Suppressor macrophage (primary cell): ENCODE results near the gene PLLP.
A peak's percentile ranks its signal among the peaks of the same experiment; 100 is the strongest.
"Not testable (repeated sequence)": the region's sequence is repeated elsewhere in the genome, so short reads cannot be mapped to it uniquely, and the experiment has no call there.

Experiments used
- DNase-seq, 4 experiments: peaks; one replicate each; pipeline ENCODE4 v3.0.0-alpha.2; 2020 to 2022

PLLP gene

DNA sequence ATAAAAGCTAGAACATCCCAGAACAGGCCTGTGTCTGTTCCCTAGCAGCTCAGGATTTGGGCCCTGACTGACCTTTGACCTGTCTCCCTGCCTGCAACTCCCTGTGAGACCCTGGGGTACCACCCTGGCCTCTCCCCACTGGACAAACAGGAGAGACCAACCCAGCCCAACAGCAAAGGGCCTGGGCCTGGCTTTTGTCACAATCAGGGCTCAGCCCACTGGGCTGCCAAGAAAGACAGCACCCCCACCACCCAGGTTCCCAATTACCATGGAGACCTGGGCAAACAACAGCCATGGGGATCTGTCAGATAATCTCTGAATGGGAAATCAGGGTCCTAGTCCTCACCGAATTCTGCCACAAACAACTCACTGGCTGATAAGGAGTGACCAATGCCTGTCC is 11.1 kb downstream of the PLLP start:
- DNase-seq: no peak

DNA sequence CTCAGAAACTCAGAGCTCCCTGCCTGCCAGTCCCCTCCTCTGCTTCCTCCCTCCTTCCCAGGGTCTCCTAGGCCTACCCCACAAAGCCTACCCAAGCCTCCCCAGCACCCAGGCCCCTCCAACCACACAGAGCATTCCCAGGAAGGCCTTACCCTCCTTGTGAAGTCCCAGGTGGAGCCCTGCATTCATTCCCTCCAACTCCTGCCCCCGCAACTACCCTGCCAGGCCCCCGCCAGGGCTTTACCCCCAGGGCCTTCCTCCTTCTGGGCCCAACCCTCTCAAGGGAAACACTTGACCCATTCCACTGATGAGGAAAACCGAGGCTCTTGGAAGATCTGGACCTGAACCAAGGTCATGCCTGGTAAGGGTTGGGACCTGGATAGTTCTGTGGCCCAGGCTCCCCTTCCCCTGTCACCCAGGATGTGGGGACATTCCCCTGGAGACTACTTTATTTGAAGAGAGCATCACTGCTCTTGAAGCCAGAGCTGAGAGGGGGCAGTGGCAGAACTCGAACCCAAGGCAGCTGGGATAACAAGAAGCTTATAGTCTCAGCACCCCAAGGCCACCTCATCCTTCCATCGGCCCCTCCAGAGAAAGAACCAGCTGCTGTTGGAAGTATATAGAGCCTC is 12.5 kb downstream of the PLLP start:
- DNase-seq: no peak

DNA sequence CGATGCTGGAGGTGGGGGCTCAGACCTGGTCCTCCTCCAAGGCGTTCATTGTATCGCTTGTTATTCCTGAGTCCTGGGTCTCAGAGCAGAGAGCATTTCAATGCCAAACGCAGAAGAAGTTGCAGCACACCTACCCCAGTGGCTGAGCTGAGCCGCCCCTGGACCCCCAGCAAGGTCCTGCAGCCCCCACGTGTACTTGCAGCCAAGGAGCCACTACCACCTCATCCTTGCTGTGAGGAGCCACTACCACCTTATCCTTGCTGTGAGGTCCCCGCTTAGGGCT is 13.5 kb downstream of the PLLP start:
- no peak for DNase-seq

- no peak for DNase-seq
Measured at GRCh38 chr16:57270221-57271062, 14.0 kb downstream of the PLLP start.

DNA sequence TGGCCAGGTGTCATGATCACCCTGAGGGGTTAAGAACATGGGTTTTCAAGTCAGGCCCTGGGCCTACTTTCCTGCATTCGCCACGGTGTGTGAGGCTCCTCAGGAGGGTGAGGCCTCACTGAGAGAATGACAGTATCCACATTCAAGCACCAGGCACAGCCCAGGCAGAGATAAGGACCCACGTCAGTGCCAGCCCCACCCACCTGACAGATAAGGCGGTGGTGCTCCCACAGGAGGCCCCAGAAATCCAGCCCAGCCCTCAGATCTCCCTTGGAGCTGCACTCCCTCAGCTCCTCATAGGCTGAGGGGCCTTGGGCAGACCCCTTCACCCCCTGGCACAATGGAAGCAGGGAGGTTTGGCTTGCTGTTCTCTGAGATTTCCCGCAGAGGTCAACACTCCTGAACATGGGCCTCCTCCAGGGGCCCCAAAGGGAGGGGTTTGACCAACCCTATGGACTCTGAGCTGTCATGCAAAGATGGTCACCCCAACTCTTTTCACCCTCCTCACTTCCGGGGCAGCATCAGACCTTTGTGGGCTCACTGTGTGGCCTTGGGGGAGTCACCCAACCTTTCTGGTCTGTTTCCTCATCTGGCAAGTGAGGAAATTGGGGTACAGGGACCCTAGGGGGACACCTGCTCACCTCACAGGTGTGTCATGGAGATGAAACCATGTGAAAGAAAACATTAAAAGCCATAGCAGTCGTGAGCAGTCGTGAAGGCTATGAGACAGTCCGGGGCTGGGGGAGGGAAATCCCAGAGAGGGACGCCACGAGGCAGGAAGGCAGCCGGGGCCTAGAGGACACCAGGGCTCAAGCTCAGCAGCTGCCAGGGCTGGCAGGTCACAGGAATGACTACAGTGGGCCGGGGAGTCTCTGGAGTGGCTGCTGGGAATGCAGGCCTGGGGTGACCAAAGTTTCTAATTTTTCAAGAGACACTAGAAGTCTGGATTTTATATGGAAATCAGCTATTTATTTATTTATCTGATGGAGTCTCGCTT is 15.4 kb downstream of the PLLP start:
- no peak for DNase-seq

DNA sequence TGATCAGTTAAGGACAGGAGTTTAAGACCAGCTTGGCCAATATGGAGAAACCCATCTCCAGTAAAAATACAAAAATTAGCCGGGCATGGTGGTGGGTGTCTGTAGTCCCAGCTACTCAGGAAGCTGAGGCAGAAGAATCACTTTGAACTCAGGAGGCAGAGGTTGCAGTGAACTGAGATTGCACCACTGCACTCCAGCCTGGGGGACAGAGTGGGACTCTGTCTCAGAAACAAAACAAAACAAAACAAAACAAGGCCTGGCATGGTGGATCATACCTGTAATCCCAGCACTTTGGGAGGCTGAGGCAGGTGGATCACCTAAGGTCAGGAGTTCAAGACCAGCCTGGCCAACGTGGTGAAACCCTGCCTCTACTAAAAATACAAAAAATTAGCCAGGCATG is 17.1 kb downstream of the PLLP start:
- not testable (repeated sequence) for DNase-seq

DNA sequence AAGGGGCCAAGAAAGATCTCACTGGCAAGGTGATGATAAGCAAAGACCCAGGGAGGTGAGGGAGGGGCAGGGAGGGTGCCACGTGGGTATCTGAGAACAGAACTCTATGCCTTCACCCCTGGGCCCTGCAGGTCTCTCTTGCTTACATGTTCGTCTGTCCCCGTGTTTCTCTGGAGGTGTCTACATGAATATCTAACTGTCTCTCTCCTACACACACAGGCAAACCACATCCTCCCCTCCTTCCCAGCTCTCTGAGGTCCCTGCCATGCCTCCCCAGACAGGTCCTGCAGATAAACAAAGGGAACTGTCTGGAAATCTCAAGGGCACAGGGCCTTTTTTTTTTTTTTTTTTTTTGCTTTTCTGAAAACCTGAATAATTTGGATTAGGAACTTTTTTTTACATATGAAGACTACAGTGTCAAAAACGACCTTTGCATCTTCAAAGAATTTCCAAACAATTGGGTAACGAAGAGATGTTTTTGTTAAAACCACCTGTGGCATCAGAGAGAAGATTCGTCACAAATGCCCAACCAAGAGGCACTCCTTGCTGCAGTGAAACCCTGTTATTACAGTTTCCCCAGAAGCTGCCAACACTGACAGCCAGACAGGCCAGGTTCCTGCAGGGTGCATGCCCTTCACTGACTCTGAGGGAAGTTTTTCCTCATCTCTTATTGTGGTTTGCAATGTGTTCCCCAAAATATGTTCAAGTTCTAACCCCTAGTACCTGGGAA is 17.8 kb downstream of the PLLP start:
- DNase-seq: no peak

GRCh38 chr16:57265850-57266530 is 18.5 kb downstream of the PLLP start:
- DNase-seq: no peak

DNA sequence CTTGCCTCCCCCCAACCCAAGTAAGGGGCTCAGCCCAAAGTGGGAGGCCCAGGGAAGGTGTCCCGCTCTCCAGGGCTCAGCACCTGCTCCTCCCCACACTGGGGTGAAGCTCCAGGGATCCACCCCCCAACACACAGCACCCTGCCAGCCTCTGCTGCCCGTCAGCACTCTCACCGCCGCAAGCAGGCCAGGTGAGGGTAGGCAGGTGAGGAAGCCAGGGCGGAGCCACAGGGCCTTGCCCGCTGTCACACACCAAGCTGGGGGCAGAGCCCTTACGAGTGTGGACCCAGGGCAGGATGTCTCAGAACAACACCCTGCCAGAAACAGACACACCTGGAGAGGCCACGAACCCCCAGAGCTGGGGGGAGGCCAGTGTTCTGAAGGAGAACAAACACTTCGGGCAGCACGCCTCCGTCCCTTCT is 19.5 kb downstream of the PLLP start:
- DNase-seq: no peak

DNA sequence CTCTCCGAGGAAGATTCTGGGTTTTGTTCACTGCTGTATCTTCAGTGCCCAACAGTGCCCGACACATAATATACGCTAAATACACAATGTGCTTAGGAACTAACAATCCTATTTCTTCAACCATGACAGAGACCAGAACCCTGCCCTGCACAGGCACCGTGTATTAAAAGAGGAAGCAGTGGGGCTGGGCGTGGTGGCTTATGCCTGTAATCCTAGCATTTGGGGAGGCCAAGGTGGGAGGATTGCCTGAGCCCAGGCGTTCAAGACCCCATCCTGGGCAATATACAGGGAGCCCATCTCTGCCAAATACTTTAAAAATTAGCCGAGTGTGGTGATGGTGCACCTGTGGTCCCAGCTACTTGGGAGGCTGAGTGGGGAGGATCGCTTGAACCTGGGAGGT is 20.1 kb downstream of the PLLP start:
- peak in 3 of 4 experiments; percentile 15 to 35 (median 28) for DNase-seq

DNA sequence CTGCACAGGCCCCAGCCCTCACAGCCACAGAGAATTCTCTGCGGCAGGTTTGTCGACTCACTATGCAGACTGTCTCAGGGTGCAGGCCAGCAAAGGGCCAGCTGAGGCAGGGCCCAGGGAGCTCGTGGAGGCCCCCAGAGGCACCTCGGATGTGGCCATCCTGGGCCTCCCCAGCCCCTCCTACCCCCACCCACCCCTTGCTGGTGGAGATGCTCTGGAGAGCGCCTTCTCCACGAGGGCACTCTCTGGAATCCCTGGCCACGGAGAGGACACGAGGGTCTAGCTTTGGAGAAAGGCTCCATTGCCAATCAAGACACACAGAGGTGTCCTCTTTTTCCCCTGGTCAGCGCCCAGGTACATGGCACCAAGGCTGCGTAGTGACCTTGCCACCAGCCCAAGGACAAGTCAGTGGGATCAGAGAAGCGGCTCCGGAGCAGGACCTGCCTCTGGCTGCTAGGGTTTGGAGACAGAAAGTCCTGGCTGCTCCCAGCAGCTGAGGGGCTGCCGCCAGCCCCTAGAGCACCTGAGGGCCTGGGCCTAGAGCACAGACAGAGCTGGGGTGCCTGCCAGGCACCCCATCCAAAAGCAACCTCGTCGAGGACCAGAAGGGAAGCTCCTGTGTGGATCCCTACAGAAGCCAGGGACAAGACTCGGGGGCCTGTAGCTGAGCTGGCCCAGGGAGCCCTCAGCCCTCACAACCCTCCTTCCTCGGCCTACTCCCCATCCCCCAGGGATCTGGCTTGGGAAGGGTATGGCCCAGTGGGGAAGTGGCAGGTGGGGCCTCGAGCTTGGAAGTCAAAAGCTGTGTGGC is 20.7 kb downstream of the PLLP start:
- DNase-seq: no peak

DNA sequence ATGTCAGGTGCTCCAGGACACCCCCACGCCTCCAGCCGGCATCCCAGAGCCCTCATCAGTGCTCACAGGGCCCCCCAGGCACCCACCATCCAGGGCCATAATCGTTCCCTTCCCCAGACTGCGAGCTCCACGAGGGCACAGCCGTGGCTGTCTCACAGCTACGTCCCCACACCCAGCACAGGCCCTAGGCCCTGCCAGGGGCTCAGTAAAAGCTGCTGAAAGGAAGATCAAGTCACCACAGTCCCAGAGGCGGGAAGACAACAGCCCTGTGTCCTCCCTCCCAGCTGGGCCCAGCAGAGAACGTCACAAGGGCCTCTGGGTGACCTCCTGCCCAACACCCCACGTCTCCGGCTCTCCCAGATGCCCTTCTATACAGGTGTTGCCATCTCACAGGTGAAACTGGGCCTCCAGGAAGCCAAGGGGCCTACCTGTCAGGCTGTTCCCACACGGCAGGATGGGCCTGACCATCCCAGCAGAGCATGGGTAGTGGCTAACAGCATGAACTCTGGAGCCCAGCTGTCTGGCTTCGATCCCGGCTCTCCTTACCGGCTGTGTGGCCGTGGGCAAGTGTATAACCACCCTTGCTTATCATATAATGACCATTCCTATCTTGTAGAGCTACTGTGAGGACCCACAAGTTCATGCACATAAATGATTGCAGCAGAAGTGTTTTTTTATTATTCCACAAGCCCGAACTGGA is 21.5 kb downstream of the PLLP start:
- no peak for DNase-seq

DNA sequence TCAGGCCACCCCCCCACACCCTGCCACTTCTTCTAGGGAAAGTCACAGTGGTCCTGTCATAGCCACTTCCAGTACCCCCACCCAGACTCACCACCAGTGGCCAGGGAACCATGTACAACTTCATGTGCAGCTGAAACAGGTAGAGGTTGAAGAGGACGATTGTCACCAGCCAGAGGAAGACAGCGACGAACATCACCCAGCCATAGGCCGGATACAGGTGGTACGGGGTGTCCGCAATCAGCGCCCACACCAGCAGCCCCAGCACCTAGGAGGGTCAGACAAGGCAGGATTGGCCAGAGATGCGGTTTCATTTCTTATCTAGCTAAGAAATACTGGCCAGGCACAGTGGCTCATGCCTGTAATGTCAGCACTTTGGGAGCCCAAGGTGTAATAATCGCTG is 22.7 kb downstream of the PLLP start:
- DNase-seq: no peak

- peak in 1 of 4 experiments; percentile 11 for DNase-seq
Measured at GRCh38 chr16:57260294-57260929, 24.1 kb downstream of the PLLP start.

DNA sequence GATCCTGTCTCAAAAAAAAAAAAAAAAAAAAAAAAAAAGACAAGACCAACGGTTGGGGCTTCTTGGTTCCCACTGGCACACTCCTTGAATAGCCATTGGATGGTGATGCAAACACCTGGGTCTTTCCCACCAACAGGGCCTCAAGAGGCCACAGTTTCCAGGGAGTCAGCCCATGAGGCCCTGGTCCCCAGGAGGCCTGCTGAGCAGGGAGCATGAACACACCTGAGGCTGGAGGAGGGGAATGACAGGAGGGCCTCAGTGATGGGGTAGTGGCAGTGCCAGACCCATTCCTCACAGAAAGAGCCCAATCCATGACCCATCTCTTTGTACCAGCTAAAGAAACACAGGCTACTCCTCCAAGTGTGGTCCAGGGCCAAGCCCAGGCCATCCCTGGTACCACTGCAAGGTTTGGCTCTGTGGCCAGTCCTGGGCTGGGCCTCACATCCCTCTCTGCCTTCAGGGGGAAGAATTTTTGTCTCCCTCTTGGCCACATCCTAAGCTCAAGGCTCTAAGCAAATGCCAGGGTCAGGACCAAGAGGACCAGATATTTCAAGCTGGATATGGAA is 25.5 kb downstream of the PLLP start:
- DNase-seq: no peak

DNA sequence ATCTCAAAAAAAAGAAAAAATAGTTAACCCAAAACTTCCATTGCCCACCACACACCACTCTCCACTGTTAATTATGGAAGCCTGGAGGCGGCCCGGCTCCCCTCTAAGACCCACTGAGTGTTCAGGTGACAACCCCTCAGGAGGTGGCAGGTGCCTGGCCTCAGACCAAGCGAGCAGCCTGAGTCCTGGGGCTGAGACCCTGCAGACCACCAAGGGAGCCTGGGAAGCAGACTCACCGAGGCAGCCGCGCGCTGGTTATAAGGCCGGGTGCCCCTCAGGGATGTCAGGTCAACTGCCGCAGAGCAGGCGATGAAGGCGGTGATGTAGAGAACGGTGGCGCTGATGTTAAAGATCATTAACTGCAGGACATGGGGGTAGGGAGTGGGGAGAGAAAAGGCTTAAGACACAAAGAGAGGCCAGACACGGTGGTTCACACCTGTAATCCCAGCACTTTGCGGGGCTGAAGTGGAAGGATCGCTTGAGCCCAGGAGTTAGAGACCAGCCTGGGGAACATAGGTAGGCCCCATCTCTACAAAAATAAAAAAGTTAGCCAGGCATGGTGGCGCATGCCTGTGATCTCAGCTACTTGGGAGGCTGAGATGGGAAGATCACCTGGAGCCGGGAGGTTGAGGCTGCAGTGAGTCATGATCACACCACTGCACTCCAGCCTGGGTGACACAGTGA is 26.1 kb downstream of the PLLP start:
- DNase-seq: no peak

DNA sequence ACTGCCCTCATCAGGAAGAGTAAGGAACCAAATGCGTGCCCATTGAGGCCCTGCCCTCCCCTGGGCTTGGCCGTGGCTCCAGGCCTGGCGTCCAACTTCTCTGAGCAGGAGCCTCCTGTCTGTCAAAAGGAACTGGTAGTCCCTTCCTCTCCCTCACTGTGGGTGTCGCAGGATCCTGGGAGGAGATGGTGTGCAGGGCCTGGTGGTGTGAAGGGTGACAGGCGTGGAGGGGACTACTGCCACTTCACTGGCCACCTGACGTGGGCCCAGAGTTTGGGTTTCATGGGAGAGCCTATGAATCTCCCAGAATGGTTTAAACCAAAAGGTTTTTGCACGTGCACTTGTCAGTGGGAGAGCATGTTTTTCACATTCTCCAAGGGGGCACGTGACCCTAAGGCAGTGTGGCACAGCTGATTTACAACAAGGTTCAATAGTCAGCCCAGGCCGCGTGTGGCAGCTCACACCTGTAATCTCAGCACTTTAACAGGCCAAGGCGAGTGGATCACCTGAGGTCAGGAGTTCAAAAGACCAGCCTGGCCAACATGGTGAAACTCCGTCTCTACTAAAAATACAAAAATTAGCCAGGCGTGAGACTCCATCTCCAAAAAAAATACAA is 26.9 kb downstream of the PLLP start:
- DNase-seq: no peak

DNA sequence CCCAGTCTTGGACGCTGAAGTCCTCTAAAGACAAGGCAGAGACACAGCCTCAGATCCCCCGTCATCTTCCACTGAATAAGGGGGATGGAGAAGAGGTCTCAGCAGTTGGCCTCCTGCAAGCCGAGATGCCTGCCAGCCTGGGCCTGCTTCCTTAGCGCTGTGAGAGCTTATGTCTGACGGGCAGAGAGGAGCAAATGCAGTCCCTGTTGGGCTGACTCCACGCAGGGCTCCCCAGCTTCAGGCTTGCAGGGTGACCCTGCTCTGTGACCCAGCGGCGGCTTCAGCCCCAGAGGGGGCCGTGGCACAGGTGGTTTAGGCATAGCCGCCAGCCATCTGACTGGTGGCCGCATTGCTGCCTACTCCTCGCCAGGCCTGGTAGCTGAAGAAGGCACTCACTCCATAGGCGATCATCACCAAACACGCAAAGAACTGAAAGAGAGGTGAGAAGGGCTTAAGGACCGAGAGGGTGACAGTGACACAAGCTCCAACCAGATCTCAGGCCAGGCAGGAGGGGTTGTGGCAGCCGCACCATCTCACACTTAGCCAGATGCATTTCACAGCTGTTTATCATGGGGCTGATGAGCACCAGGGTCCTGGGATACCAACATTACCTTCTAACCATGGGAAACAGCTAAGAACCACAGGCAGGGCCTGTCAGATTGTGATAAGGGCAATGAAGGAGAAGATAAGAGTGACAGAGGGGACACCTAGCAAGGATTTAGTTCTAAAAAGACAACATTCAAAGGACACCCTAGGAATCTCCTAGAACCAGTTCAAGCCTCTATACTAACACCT is 27.7 kb downstream of the PLLP start:
- no peak for DNase-seq
